ENCODE data around the gene PDE9A. TPM values are rescaled to one million over a fixed set of nuclear protein-coding genes. Genes with fewer than 3 reads are reported as not detected.

The PDE9A gene
- total and polyA plus RNA-seq, 2 of the 4 experiments (the other 2 are of a cell fraction), result 0.89 to 0.90 TPM

DNA sequence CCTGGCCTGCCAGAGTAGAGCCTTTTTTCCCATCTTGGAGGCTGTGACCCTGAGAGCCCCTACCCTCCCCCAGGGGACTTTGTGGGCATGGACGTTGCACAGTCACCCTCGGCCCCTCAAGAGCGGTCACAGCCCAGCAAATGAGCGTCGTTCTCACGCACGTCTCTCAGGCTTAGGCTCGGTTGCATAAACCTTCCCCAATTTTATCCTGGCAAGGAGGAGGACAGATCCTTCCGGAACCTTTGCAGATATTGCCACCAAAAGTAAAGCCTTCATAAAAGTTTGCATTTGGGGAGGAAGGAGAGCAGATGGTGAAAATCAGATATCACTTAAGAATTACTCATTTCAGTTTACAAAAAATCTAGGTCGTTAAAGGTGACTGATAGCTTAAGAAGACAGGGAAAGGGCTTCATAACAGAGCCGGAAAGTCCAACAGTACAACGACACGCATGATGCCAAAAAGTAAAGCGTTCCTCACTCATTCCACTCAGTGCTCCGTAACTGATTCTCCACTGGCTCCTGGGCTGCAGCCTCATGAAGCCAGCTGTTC lies 29.3 kb downstream of the PDE9A start:
- no peak for TF ChIP-seq RFX5 (IDR thresholded peaks at IDR 0.05; ENCODE audit: low read depth, low read length)
- H3K4me3 ChIP-seq (ENCODE audit: insufficient read depth, low read depth, low read length), result no peak overlapping the region
- H3K23ac ChIP-seq (ENCODE audit: low read depth, low read length), result no peak overlapping the region
- 40% methylated on average over 8 of the region's 15 CpGs; no CpG with 5 or more reads in 1 of the 2 experiments for WGBS, 2 experiments (ENCODE audit: extremely low coverage in 2 of 2, insufficient read length in 1 of 2)
- H3K4me1 ChIP-seq (ENCODE audit: control insufficient read depth, insufficient read depth, low read length), result no peaks in the 10 kb centered on the region
- no peaks in the 10 kb centered on the region for H3K79me1 ChIP-seq (ENCODE audit: low read depth in 1 of 2, low read length in 2 of 2)
- H3K14ac ChIP-seq (replicated peaks; ENCODE audit: low read depth, low read length), result no peak overlapping the region
- no peak overlapping the region for H2AK9ac ChIP-seq (replicated peaks; ENCODE audit: low read depth, low read length, poor library complexity)
- H3K9me3 ChIP-seq (ENCODE audit: control insufficient read depth, insufficient read depth, low read length), result no peaks in the 10 kb centered on the region
- BruUV-seq (replicated peaks), result no TSS peak
- no peak overlapping the region for H3K56ac ChIP-seq (ENCODE audit: extremely low read depth, insufficient read depth, low read length)
- no peak overlapping the region for H3K27ac ChIP-seq (ENCODE audit: insufficient read depth, low read length)
- DNase-seq (no peak), ATAC-seq (ENCODE audit: low read depth) (no peak)
- no peak overlapping the region for H3K9ac ChIP-seq (ENCODE audit: low read depth, low read length)
- H4K20me1 ChIP-seq (ENCODE audit: insufficient read depth, low read length), result no peaks in the 10 kb centered on the region
- H2AFZ ChIP-seq (replicated peaks; ENCODE audit: low read length, poor library complexity), result no peak overlapping the region
- in situ Hi-C loops (cut with MboI; ENCODE audit: low sequenced_read_pairs), result no loop called here
- no peak overlapping the region for H4K8ac ChIP-seq (ENCODE audit: low read depth in 2 of 2, low read length in 2 of 2)
- no peak overlapping the region for H2BK5ac ChIP-seq (ENCODE audit: low read depth, low read length, poor library complexity, severe bottlenecking)
- no peaks in the 10 kb centered on the region for H3K36me3 ChIP-seq (ENCODE audit: control insufficient read depth, insufficient read depth, low read length)
- H3K18ac ChIP-seq (ENCODE audit: low read depth, low read length), result no peak overlapping the region
- CTCF ChIA-PET, result interaction anchor here (0.6 kb wide), 1 partner anchor 29 kb away, joined by 3 read pairs; the partner anchor contains the start of gene PDE9A
- H3K4ac ChIP-seq (ENCODE audit: low read depth, low read length), result no peak overlapping the region
- no peak overlapping the region for H2BK15ac ChIP-seq (ENCODE audit: low read depth, low read length)
- no peak overlapping the region for H3K4me2 ChIP-seq (ENCODE audit: low read depth, low read length)
- H2BK120ac ChIP-seq (ENCODE audit: low read depth, low read length), result no peak overlapping the region
- no peak overlapping the region for H4K5ac ChIP-seq (ENCODE audit: low read depth, low read length)
- POLR2A ChIA-PET (ENCODE audit: unreplicated experiment), result no interaction called here
- no peak overlapping the region for H2AK5ac ChIP-seq (ENCODE audit: low read depth, low read length)
- H3K9me1 ChIP-seq (ENCODE audit: insufficient read depth, low read length), result no peaks in the 10 kb centered on the region
- intact Hi-C loops (cut with micrococcal nuclease), result no loop called here
- dilution Hi-C loops (cut with HindIII; ENCODE audit: low sequenced_read_pairs, unreplicated experiment), result no loop called here
- peaks cover 5% of the 10 kb centered on the region for H3K27me3 ChIP-seq (ENCODE audit: control insufficient read depth, insufficient read depth, low read length)
- no peak overlapping the region for H4K91ac ChIP-seq (ENCODE audit: insufficient read depth, low read depth, low read length)
- H2BK20ac ChIP-seq (ENCODE audit: low read depth, low read length), result no peak overlapping the region
